ENCODE results near the gene MAP1LC3B2.
A peak's percentile ranks its signal among the peaks of the same experiment; 100 is the strongest.

MAP1LC3B2 gene

GRCh38 chr12:116559162-116559935 is at the start of gene MAP1LC3B2:
MAP1LC3B2 (plus strand) TSS chr12:116559381; CDS start chr12:116575943, 16,562 bp downstream.
- peak; percentile 40 for DNase-seq

- DNase-seq: no peak
These were observed 45.2 kb upstream of the MAP1LC3B2 start for GRCh38 chr12:116513944-116514343.

GRCh38 chr12:116515684-116516083 is 43.5 kb upstream of the MAP1LC3B2 start:
- DNase-seq: no peak

- no peak for DNase-seq
These were observed 42.5 kb upstream of the MAP1LC3B2 start for GRCh38 chr12:116516657-116517056.

GRCh38 chr12:116517431-116518045 is 41.6 kb upstream of the MAP1LC3B2 start:
- DNase-seq: no peak

GRCh38 chr12:116520225-116520760 is 38.9 kb upstream of the MAP1LC3B2 start:
- DNase-seq: no peak

- DNase-seq: no peak
These were observed 38.2 kb upstream of the MAP1LC3B2 start for GRCh38 chr12:116520801-116521471.

- DNase-seq: no peak
These were observed 34.9 kb upstream of the MAP1LC3B2 start for GRCh38 chr12:116524311-116524710.

GRCh38 chr12:116524964-116525379 is 34.2 kb upstream of the MAP1LC3B2 start:
- DNase-seq: no peak

- DNase-seq: no peak
These were observed 33.7 kb upstream of the MAP1LC3B2 start for GRCh38 chr12:116525418-116526001.

- no peak for DNase-seq
These were observed 31.1 kb upstream of the MAP1LC3B2 start for GRCh38 chr12:116528065-116528464.

GRCh38 chr12:116528498-116528897 is 30.7 kb upstream of the MAP1LC3B2 start:
- no peak for DNase-seq

- no peak for DNase-seq
These were observed 30.1 kb upstream of the MAP1LC3B2 start for GRCh38 chr12:116529048-116529447.

GRCh38 chr12:116529686-116530085 is 29.5 kb upstream of the MAP1LC3B2 start:
- no peak for DNase-seq

- no peak for DNase-seq
These were observed 26.8 kb upstream of the MAP1LC3B2 start for GRCh38 chr12:116532428-116532827.

GRCh38 chr12:116532986-116533342 is 26.2 kb upstream of the MAP1LC3B2 start:
- DNase-seq: peak; percentile 83

- DNase-seq: peak; percentile 47
These were observed 25.6 kb upstream of the MAP1LC3B2 start for GRCh38 chr12:116533343-116534251.

GRCh38 chr12:116534311-116535121 is 24.7 kb upstream of the MAP1LC3B2 start:
- no peak for DNase-seq

- no peak for DNase-seq
These were observed 23.9 kb upstream of the MAP1LC3B2 start for GRCh38 chr12:116535241-116535640.

GRCh38 chr12:116537101-116537904 is 21.9 kb upstream of the MAP1LC3B2 start:
- no peak for DNase-seq
